DMS 273 (cell line): ENCODE results near the gene CACNA1I.
"Not testable (repeated sequence)": the region's sequence is repeated elsewhere in the genome, so short reads cannot be mapped to it uniquely, and the experiment has no call there.

Experiments used
- DNase-seq: peaks from one replicate; lab custom pipeline; 2025; ENCODE audit not compliant: unreplicated experiment; lab: John Stamatoyannopoulos, UW

Gene CACNA1I

DNA sequence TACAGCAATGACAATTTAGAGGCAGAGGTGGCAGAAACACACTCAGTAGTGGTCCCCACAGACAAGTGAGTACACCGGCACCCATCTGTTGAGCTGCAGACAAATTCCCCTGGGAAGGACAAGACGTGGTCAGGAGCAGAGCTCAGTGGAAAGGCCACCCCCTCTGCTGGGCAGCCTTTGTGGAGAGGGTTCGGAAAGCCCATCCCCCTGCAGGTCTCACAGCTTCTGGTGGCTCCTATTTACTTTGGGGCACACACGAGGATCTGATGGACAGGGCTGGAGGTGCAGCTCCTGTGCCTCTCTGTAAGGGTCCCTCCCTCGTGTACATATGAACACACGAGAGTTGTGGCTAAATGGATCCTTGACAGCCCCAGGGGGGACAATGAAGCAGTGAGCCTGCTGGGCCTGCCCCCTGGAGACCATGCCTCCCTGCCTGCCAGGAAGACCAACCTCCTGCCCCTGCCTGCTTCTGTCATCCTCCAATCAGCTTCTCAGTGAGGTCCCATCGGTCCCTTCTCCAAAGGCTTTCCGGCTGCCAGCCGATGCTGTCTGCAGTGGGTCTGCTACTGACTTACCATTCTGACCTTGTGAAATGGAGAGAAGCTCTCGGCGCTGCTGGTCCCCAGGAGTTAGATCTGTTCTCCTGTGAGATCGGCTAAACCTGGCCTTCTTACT lies 161.5 kb downstream of the CACNA1I start:
- no peak for DNase-seq

DNA sequence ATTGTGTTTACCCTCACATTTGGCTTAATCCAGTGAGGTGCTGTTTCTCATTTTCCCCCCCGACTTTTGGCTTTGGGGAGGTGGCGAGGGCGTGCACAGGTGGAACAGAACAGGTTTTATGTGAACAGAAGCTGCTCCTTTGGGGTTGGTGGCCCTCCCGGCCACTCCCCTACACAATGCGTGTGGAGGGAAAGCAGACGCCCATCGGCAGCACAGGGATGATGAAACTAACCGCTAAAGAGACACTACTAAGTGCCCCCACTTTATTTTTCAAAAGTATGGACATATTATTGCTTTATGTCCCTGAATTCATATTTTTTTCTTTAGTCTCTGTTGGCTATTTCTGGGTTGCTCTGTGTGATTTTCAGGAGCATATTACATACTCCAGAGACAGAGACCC lies 162.1 kb downstream of the CACNA1I start:
- DNase-seq = no peak

DNA sequence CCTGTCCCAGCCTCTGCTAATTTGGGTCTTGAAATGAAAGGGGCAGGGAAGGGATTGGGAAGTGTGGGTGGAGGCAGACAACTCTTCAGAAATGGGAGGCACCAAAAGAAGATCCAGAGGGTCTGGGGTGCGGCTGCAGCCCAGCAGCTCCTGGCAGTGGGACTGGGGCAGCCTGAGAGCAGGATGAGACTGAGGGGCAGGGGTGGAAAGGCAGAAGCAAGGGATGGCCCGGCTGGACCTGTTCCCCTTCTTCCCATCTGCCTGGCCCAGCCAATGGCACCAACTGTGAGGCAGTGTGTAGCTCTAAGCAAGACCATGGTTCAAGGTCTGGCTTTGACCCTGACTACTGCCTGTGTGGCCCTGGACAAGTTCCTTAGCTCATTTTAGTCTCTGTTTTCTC lies 162.6 kb downstream of the CACNA1I start:
- no peak for DNase-seq

GRCh38 chr22:39734046-39734445 lies 163.5 kb downstream of the CACNA1I start:
- not testable (repeated sequence) for DNase-seq

DNA sequence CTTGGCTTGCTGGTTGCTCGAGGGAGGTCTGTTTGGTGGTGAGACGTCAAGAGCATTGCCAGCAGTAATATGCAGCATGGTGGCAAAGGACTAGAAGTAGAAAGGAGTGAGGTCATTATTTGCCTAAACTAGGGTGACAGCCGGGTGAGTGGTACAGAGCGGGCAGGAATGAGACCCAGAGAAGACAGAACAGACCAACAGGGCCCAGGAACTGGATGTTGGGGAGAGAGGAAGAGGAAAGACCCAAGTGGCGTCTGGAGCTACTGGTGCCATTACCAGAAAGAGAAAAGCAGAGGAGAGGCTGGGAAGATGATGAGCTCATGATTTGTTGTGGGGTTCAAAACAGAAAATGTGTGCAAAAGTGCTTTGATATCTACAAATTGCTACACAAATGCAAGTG lies 164.3 kb downstream of the CACNA1I start:
- no peak for DNase-seq

DNA sequence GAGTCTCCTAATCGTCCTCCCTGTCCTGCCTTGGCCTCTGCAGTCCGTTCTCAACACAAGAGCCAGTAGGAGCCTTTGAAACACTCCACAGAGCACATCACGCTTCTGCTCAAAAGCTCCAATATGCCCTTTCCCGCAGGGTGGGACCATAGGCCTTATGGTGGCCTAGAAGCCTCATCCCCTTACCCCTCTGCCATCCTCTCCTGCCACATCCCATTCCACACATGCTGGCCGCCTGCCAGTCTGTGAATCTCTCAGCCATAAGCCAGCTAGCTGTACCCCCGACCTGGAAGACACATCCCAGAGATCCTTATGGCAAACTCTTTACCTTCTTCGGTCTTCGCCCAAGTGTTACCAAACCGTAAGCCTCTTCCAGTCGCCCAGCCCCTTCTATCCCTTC lies 165.2 kb downstream of the CACNA1I start:
- no peak for DNase-seq

DNA sequence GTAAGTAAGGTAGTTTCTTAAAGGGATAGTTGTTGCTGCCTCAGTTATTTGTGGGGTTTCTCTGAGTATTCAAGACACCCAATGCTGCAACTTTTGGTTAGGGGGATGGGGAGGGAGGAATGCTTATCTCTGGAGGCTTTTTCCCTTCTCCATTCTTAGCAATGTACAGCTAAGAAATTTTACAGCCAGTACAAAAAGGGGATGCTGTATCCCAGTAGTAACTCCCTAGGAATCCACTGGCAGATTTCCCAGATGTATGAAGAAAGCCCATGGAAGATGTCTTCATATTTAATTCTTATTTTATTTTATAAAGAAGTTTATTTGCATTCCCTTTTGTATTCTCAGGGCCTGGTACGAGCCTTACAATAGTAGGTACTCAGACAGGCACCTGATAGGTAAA lies 168.2 kb downstream of the CACNA1I start:
- no peak for DNase-seq
